ENCODE measurements around the gene HNRNPM.

- TF ChIP-seq POLR2AphosphoS5 (IDR thresholded peaks at IDR 0.05; ENCODE audit: low read depth) (no peak), CTCF (IDR thresholded peaks at IDR 0.05; ENCODE audit: insufficient read depth, low read length) (no peak), GABPA (IDR thresholded peaks at IDR 0.05; ENCODE audit: low read depth) (no peak), REST (IDR thresholded peaks at IDR 0.05; ENCODE audit: insufficient replicate concordance, low read depth) (no peak)
Observed at GRCh38 chr19:8453616-8454015, 8.8 kb downstream of the HNRNPM start.

All from HL-60 (cell line).